Fibroblast of the aortic adventitia (primary cell): Measurements from ENCODE around the gene PDE6D. TPM values are rescaled to one million over a fixed set of nuclear protein-coding genes. Genes with fewer than 3 reads are reported as not detected.

Experiments
- DNase-seq: peaks from one replicate; pipeline ENCODE4 v3.0.0-alpha.2; 2010; ENCODE audit warnings: low read depth
- H3K4me3 ChIP-seq: 2 replicates; pipeline ENCODE4 v1.5.1; 2011; ENCODE audit warnings: low read depth, mild to moderate bottlenecking, control low read depth, low read length, moderate library complexity
- CTCF ChIP-seq: IDR thresholded peaks from 2 replicates; pipeline ENCODE4 v1.5.1; 2011; ENCODE audit warnings: mild to moderate bottlenecking, low read length, control low read depth, inconsistent platforms; ENCODE audit not compliant: insufficient read depth
- total RNA-seq: library from RNA; depleted of rRNA; stranded (reverse); fragments of >200 nt; gene quantifications from 2 replicates; pipeline ENCODE4 v1.2.3, GENCODE V29; 2012; ENCODE audit warnings: low replicate concordance

PDE6D gene
- total RNA-seq, result 14.1 and 30.6 TPM in 2 replicates

- TF ChIP-seq CTCF, result no peak
- peak; percentile 99 for DNase-seq
- peak within 1 kb of the TSS; percentile 93 for H3K4me3 ChIP-seq
Measured at GRCh38 chr2:231780909-231781797, at the start of gene PDE6D. TSS of gene PDE6D (minus strand) at chr2:231781282. CDS start at chr2:231781114, 168 bp downstream.

- no peak for DNase-seq
- no peak for TF ChIP-seq CTCF
- H3K4me3 ChIP-seq, result no peak overlapping the region
Measured at GRCh38 chr2:231821908-231822307, 40.8 kb upstream of the PDE6D start.

- H3K4me3 ChIP-seq, result no peak overlapping the region
- DNase-seq, result no peak
- TF ChIP-seq CTCF, result no peak
Measured at GRCh38 chr2:231820786-231821303, 39.8 kb upstream of the PDE6D start.

- no peak overlapping the region for H3K4me3 ChIP-seq
- DNase-seq, result no peak
- TF ChIP-seq CTCF, result no peak
Measured at GRCh38 chr2:231819447-231820042, 38.5 kb upstream of the PDE6D start.

- no peak overlapping the region for H3K4me3 ChIP-seq
- no peak for TF ChIP-seq CTCF
- DNase-seq, result no peak
Measured at GRCh38 chr2:231816327-231817026, 35.4 kb upstream of the PDE6D start.

- H3K4me3 ChIP-seq, result no peak overlapping the region
- peak; percentile 73 for DNase-seq
- TF ChIP-seq CTCF, result no peak
Measured at GRCh38 chr2:231810905-231811304, 29.8 kb upstream of the PDE6D start.
